DND-41 (cell line): Measurements from ENCODE around the gene UBE2H.

Source experiments
- ATAC-seq: fragments of 200-7000 bp; cut with Tn5 transposase; 3 replicates; pipeline ENCODE4 v1.9.1; 2021; ENCODE audit warnings: low read depth; ENCODE audit not compliant: insufficient read depth
- DNase-seq: peaks from one replicate; pipeline ENCODE4 v3.0.0-alpha.2; 2020
- H2AFZ ChIP-seq: 2 replicates; pipeline ENCODE4 v1.6.0; 2012; ENCODE audit warnings: low read depth, low read length
- H3K27ac ChIP-seq: 2 replicates; pipeline ENCODE4 v1.5.1; 2012; ENCODE audit warnings: low read length, inconsistent platforms
- H3K27me3 ChIP-seq: fragments of 200-600 bp; sonication (generic); 2 replicates; pipeline ENCODE4 v1.6.0; 2012; ENCODE audit warnings: low read length, mild to moderate bottlenecking, inconsistent platforms; ENCODE audit not compliant: insufficient read depth, poor library complexity
- H3K36me3 ChIP-seq: 2 replicates; pipeline ENCODE4 v1.5.1; 2012; ENCODE audit warnings: low read length, inconsistent platforms; ENCODE audit not compliant: insufficient read depth
- H3K4me1 ChIP-seq: 2 replicates; pipeline ENCODE4 v1.5.1; 2012; ENCODE audit warnings: mild to moderate bottlenecking, low read length; ENCODE audit not compliant: insufficient read depth
- H3K4me2 ChIP-seq: 2 replicates; pipeline ENCODE4 v1.6.0; 2012; ENCODE audit warnings: mild to moderate bottlenecking, moderate library complexity, low read length, inconsistent platforms; ENCODE audit not compliant: insufficient read depth
- H3K4me3 ChIP-seq, 2 experiments: fragments of 200-600 bp in 1 of 2; shearing (Covaris generic) in 1 of 2; 2 replicates each; pipeline ENCODE4 v1.5.1; 2012 to 2016; ENCODE audit warnings: inconsistent platforms in 2 of 2, low read length in 2 of 2, mild to moderate bottlenecking in 2 of 2, low read depth in 1 of 2, moderate library complexity in 1 of 2
- H3K79me2 ChIP-seq: 2 replicates; pipeline ENCODE4 v1.6.0; 2012; ENCODE audit warnings: low read length, inconsistent platforms; ENCODE audit not compliant: insufficient read depth
- H3K9ac ChIP-seq: 2 replicates; pipeline ENCODE4 v1.6.0; 2012; ENCODE audit warnings: low read depth, mild to moderate bottlenecking, inconsistent platforms, low read length, moderate library complexity
- H3K9me3 ChIP-seq: 2 replicates; pipeline ENCODE4 v1.5.1; 2012; ENCODE audit warnings: low read length, moderate library complexity, mild to moderate bottlenecking, inconsistent platforms; ENCODE audit not compliant: insufficient read depth, severe bottlenecking
- H4K20me1 ChIP-seq: 2 replicates; pipeline ENCODE4 v1.6.0; 2012; ENCODE audit warnings: low read length; ENCODE audit not compliant: insufficient read depth
- CTCF ChIP-seq: IDR thresholded peaks from 2 replicates; pipeline ENCODE4 v1.5.1; 2012; ENCODE audit warnings: borderline replicate concordance, low read length, moderate library complexity, mild to moderate bottlenecking; ENCODE audit not compliant: poor library complexity, severe bottlenecking; ENCODE audit errors: extremely low read depth
- EZH2 ChIP-seq: IDR thresholded peaks from 3 replicates; pipeline ENCODE4 v1.6.1; 2012; ENCODE audit warnings: borderline replicate concordance, low read depth, mild to moderate bottlenecking, moderate library complexity, low read length, inconsistent platforms; ENCODE audit not compliant: severe bottlenecking

Gene UBE2H

GRCh38 chr7:129785685-129786514 is 166.9 kb downstream of the UBE2H start:
- no peaks in the 10 kb centered on the region for H3K9me3 ChIP-seq
- TF ChIP-seq CTCF = no peak
- TF ChIP-seq EZH2 = no peak
- H3K4me1 ChIP-seq = no peaks in the 10 kb centered on the region
- no peak overlapping the region for H3K27ac ChIP-seq
- H3K27me3 ChIP-seq = no peaks in the 10 kb centered on the region
- DNase-seq (no peak), ATAC-seq (no peak)
- H3K4me3 ChIP-seq = no peak overlapping the region
- no peak overlapping the region for H2AFZ ChIP-seq
- H3K4me2 ChIP-seq = no peak overlapping the region
- no peaks in the 10 kb centered on the region for H4K20me1 ChIP-seq
- H3K79me2 ChIP-seq = no peaks in the 10 kb centered on the region
- H3K9ac ChIP-seq = no peak overlapping the region
- H3K36me3 ChIP-seq = no peaks in the 10 kb centered on the region

GRCh38 chr7:129784783-129785684 is 167.7 kb downstream of the UBE2H start:
- H3K4me1 ChIP-seq = no peaks in the 10 kb centered on the region
- H4K20me1 ChIP-seq = no peaks in the 10 kb centered on the region
- no peaks in the 10 kb centered on the region for H3K36me3 ChIP-seq
- no peaks in the 10 kb centered on the region for H3K9me3 ChIP-seq
- no peak overlapping the region for H3K9ac ChIP-seq
- no peak overlapping the region for H2AFZ ChIP-seq
- no peaks in the 10 kb centered on the region for H3K79me2 ChIP-seq
- ATAC-seq (no peak), DNase-seq (no peak)
- H3K27ac ChIP-seq = no peak overlapping the region
- no peaks in the 10 kb centered on the region for H3K27me3 ChIP-seq
- no peak overlapping the region for H3K4me3 ChIP-seq
- TF ChIP-seq CTCF (no peak), EZH2 (no peak)
- H3K4me2 ChIP-seq = no peak overlapping the region

GRCh38 chr7:129784437-129784782 is 168.3 kb downstream of the UBE2H start:
- Histone ChIP-seq H3K79me2 (no peaks in the 10 kb centered on the region), H4K20me1 (no peaks in the 10 kb centered on the region), H3K4me2 (no peak overlapping the region)

More at GRCh38 chr7:129784437-129784782, 168.3 kb downstream of the UBE2H start:
- H3K4me1 ChIP-seq = no peaks in the 10 kb centered on the region
- no peaks in the 10 kb centered on the region for H3K9me3 ChIP-seq
- DNase-seq (no peak), ATAC-seq (no peak)
- H3K9ac ChIP-seq = no peak overlapping the region
- H3K4me3 ChIP-seq = no peak overlapping the region
- H3K27ac ChIP-seq = no peak overlapping the region
- no peaks in the 10 kb centered on the region for H3K27me3 ChIP-seq
- TF ChIP-seq CTCF (no peak), EZH2 (no peak)
- no peak overlapping the region for H2AFZ ChIP-seq
- no peaks in the 10 kb centered on the region for H3K36me3 ChIP-seq
